H1 (cell line): Measurements from ENCODE around the gene FAM234A. TPM values are rescaled to one million over a fixed set of nuclear protein-coding genes. Genes with fewer than 3 reads are reported as not detected.

Experiments
- CTCF ChIA-PET: fragments of 300-600 bp; sonication (Branson Sonifier 250); formaldehyde crosslinking; loops from one replicate; lab custom pipeline; 2021; ENCODE audit not compliant: partially characterized antibody; lab: Charles Lee
- POLR2A ChIA-PET: fragments of 300-600 bp; sonication (Branson Sonifier 250); formaldehyde crosslinking; loops from one replicate; lab custom pipeline; 2021; ENCODE audit warnings: inconsistent platforms; ENCODE audit not compliant: partially characterized antibody; lab: Charles Lee
- DNase-seq, 2 experiments: peaks; one replicate each; pipeline versions ENCODE4 v3.0.0 to v3.0.0-alpha.2; 2010 to 2022; ENCODE audit warnings: low spot score in 2 of 2, low read depth in 1 of 2, mixed read lengths in 1 of 2
- FAIRE-seq: peaks from 2 replicates; lab custom pipeline; 2011; peaks lifted over from hg19 to GRCh38; lab: Jason Lieb, UNC
- H2AFZ ChIP-seq: 2 replicates; pipeline ENCODE4 v1.8.1; 2012; ENCODE audit warnings: low read length, inconsistent platforms
- H2AK5ac ChIP-seq: 2 replicates; pipeline ENCODE4 v1.6.1; 2013; ENCODE audit warnings: low read depth, low read length
- H2BK120ac ChIP-seq: replicated peaks from 2 replicates; pipeline ENCODE3; 2013; ENCODE audit warnings: low read depth, low read length, inconsistent platforms
- H2BK12ac ChIP-seq: 2 replicates; pipeline ENCODE4 v1.6.1; 2013; ENCODE audit warnings: low read depth, low read length
- H2BK15ac ChIP-seq: 2 replicates; pipeline ENCODE4 v1.6.1; 2013; ENCODE audit warnings: low read length
- H2BK20ac ChIP-seq: 2 replicates; pipeline ENCODE4 v1.6.1; 2013; ENCODE audit warnings: low read length
- H2BK5ac ChIP-seq: 2 replicates; pipeline ENCODE4 v1.6.1; 2013; ENCODE audit warnings: low read depth, low read length
- H3K14ac ChIP-seq: 2 replicates; pipeline ENCODE4 v1.6.1; 2013; ENCODE audit warnings: inconsistent platforms; ENCODE audit not compliant: insufficient read length
- H3K18ac ChIP-seq: 2 replicates; pipeline ENCODE4 v1.6.1; 2013; ENCODE audit warnings: low read length; ENCODE audit errors: extremely low read depth
- H3K23ac ChIP-seq: 2 replicates; pipeline ENCODE4 v1.6.1; 2013; ENCODE audit warnings: inconsistent platforms; ENCODE audit not compliant: insufficient read length
- H3K23me2 ChIP-seq: 2 replicates; pipeline ENCODE4 v1.6.1; 2013; ENCODE audit warnings: low read depth, low read length
- H3K27ac ChIP-seq: 2 replicates; pipeline ENCODE4 v1.6.1; 2011; ENCODE audit warnings: low read depth, low read length, inconsistent platforms
- H3K27me3 ChIP-seq, 4 experiments: replicated peaks in 1 of 4; 1 replicate in 1 of 4; 2 replicates in 3 of 4; pipeline versions ENCODE4 v1.6.1 to v1.8.1; 2011 to 2013; ENCODE audit warnings: low read length in 3 of 4, mild to moderate bottlenecking in 3 of 4, inconsistent platforms in 2 of 4, mixed read lengths in 2 of 4, moderate library complexity in 1 of 4; ENCODE audit not compliant: control insufficient read depth in 3 of 4, insufficient read depth in 3 of 4; ENCODE audit errors: extremely low read depth in 1 of 4
- H3K36me3 ChIP-seq, 4 experiments: 2 replicates each; pipeline versions ENCODE4 v1.6.1 to v1.8.1; 2011 to 2013; ENCODE audit warnings: mild to moderate bottlenecking in 4 of 4, low read length in 3 of 4, moderate library complexity in 2 of 4, control low read depth in 1 of 4, inconsistent platforms in 1 of 4; ENCODE audit not compliant: insufficient read depth in 4 of 4, control insufficient read depth in 2 of 4
- H3K4ac ChIP-seq: replicated peaks from 2 replicates; pipeline ENCODE3; 2013; ENCODE audit warnings: low read length, low read depth, mixed read lengths, inconsistent platforms; ENCODE audit not compliant: insufficient read length
- H3K4me1 ChIP-seq, 4 experiments: replicated peaks in 1 of 4; 1 replicate in 1 of 4; 2 replicates in 3 of 4; pipeline versions ENCODE4 v1.6.1 to v1.8.1; 2011 to 2013; ENCODE audit warnings: low read length in 3 of 4, inconsistent platforms in 2 of 4, mixed read lengths in 1 of 4; ENCODE audit not compliant: insufficient read depth in 4 of 4, control insufficient read depth in 3 of 4
- H3K4me2 ChIP-seq, 2 experiments: 2 replicates each; pipeline versions ENCODE4 v1.6.1 to v1.8.1; 2011 to 2013; ENCODE audit warnings: low read depth in 2 of 2, low read length in 2 of 2, control low read depth in 1 of 2, inconsistent platforms in 1 of 2, mild to moderate bottlenecking in 1 of 2; ENCODE audit not compliant: insufficient read depth in 1 of 2
- H3K4me3 ChIP-seq, 4 experiments: fragments of 200-600, 300-600 bp in 1 of 4; sonication (generic), shearing (Covaris generic), sonication (Bioruptor Twin) in 1 of 4; 2 replicates each; pipeline versions ENCODE4 v1.5.1 to v1.8.1; 2011 to 2016; ENCODE audit warnings: low read length in 4 of 4, low read depth in 3 of 4, control low read depth in 2 of 4, inconsistent platforms in 2 of 4, mild to moderate bottlenecking in 2 of 4, mixed read lengths in 1 of 4, moderate library complexity in 1 of 4; ENCODE audit not compliant: insufficient read depth in 2 of 4; ENCODE audit errors: extremely low read depth in 1 of 4
- H3K56ac ChIP-seq: replicated peaks from 2 replicates; pipeline ENCODE3; 2013; ENCODE audit warnings: low read depth, mild to moderate bottlenecking, mixed read lengths, low read length, inconsistent platforms; ENCODE audit not compliant: insufficient read length
- H3K79me1 ChIP-seq: 2 replicates; pipeline ENCODE4 v1.6.1; 2013; ENCODE audit warnings: low read depth, low read length, control low read depth
- H3K79me2 ChIP-seq, 2 experiments: 2 replicates each; pipeline versions ENCODE4 v1.6.1 to v1.8.1; 2012 to 2013; ENCODE audit warnings: low read length in 2 of 2, mild to moderate bottlenecking in 2 of 2, inconsistent platforms in 1 of 2; ENCODE audit not compliant: insufficient read depth in 2 of 2, control insufficient read depth in 1 of 2
- H3K9ac ChIP-seq, 4 experiments: replicated peaks in 1 of 4; 1 replicate in 1 of 4; 2 replicates in 3 of 4; pipeline versions ENCODE4 v1.6.1 to v1.8.1; 2011 to 2013; ENCODE audit warnings: low read depth in 3 of 4, low read length in 3 of 4, control low read depth in 2 of 4, mild to moderate bottlenecking in 2 of 4, moderate library complexity in 2 of 4, inconsistent platforms in 1 of 4; ENCODE audit errors: extremely low read depth in 1 of 4
- H3K9me3 ChIP-seq, 2 experiments: 2 replicates each; pipeline versions ENCODE4 v1.6.1 to v1.8.1; 2012 to 2013; ENCODE audit warnings: mild to moderate bottlenecking in 2 of 2, moderate library complexity in 2 of 2, control low read depth in 1 of 2, inconsistent platforms in 1 of 2, low read depth in 1 of 2, low read length in 1 of 2, mixed read lengths in 1 of 2; ENCODE audit not compliant: insufficient read depth in 2 of 2
- H4K20me1 ChIP-seq, 2 experiments: replicated peaks in 1 of 2; 2 replicates each; pipeline versions ENCODE3 to v1.8.1; 2011 to 2013; ENCODE audit warnings: inconsistent platforms in 2 of 2, low read length in 2 of 2, mild to moderate bottlenecking in 1 of 2; ENCODE audit not compliant: insufficient read depth in 2 of 2, control insufficient read depth in 1 of 2
- H4K5ac ChIP-seq: 2 replicates; pipeline ENCODE4 v1.6.1; 2013; ENCODE audit warnings: low read length, low read depth, mixed read lengths, inconsistent platforms; ENCODE audit not compliant: insufficient read length
- H4K8ac ChIP-seq: 2 replicates; pipeline ENCODE4 v1.8.0; 2013; ENCODE audit warnings: mild to moderate bottlenecking, moderate library complexity, low read length, inconsistent platforms; ENCODE audit not compliant: insufficient read depth; ENCODE audit errors: extremely low read depth
- H4K91ac ChIP-seq: replicated peaks from 2 replicates; pipeline ENCODE3; 2013; ENCODE audit warnings: low read length, mixed read lengths, inconsistent platforms; ENCODE audit not compliant: insufficient read length
- ASH2L ChIP-seq: fragments of 200-600, 300-600 bp; sonication (generic); IDR thresholded peaks from one replicate; pipeline ENCODE4 v1.7.1; 2017; ENCODE audit warnings: low read length
- BCL11A ChIP-seq, 2 experiments: IDR thresholded peaks; one replicate each; pipeline ENCODE4 v1.6.1; 2011; ENCODE audit warnings: low read depth in 2 of 2, low read length in 2 of 2, mild to moderate bottlenecking in 2 of 2
- CEBPB ChIP-seq: IDR thresholded peaks from 2 replicates; pipeline ENCODE4 v1.6.1; 2012; ENCODE audit warnings: low read depth, low read length
- CHD1 ChIP-seq: IDR thresholded peaks from 2 replicates; pipeline ENCODE4 v1.6.1; 2012; ENCODE audit warnings: low read depth, low read length, improper control_type of control experiment
- EP300 ChIP-seq, 2 experiments: IDR thresholded peaks; 1 replicate in 1 of 2; 2 replicates in 1 of 2; pipeline ENCODE4 v1.6.1; 2011 to 2012; ENCODE audit warnings: low read depth in 2 of 2, low read length in 2 of 2, mild to moderate bottlenecking in 2 of 2, borderline replicate concordance in 1 of 2, inconsistent platforms in 1 of 2, moderate library complexity in 1 of 2
- HDAC6 ChIP-seq: IDR thresholded peaks from one replicate; pipeline ENCODE4 v1.7.1; 2012; ENCODE audit warnings: low read depth, mild to moderate bottlenecking, inconsistent platforms, low read length, moderate library complexity
- KDM1A ChIP-seq: fragments of 200-600, 300-600 bp; sonication (generic); IDR thresholded peaks from 2 replicates; pipeline ENCODE4 v1.7.1; 2016; ENCODE audit warnings: mild to moderate bottlenecking, low read length, borderline replicate concordance
- MAFK ChIP-seq: IDR thresholded peaks from 2 replicates; pipeline ENCODE4 v1.6.1; 2012; ENCODE audit warnings: low read depth, mild to moderate bottlenecking, improper control_type of control experiment, low read length
- MAX ChIP-seq: IDR thresholded peaks from 2 replicates; pipeline ENCODE4 v1.6.1; 2012; ENCODE audit warnings: inconsistent platforms
- TAF1 ChIP-seq: IDR thresholded peaks from 2 replicates; pipeline ENCODE4 v1.6.1; 2011; ENCODE audit warnings: mild to moderate bottlenecking, low read depth, low read length
- TEAD4 ChIP-seq: IDR thresholded peaks from 2 replicates; pipeline ENCODE4 v1.6.1; 2012; ENCODE audit warnings: low read depth, low read length, inconsistent platforms, mixed read lengths
- USF2 ChIP-seq: IDR thresholded peaks from 2 replicates; pipeline ENCODE4 v1.6.1; 2011; ENCODE audit warnings: low read length, improper control_type of control experiment
- YY1 ChIP-seq: IDR thresholded peaks from 2 replicates; pipeline ENCODE4 v1.6.1; 2011; ENCODE audit warnings: low read depth, mild to moderate bottlenecking, low read length
- WGBS, 2 experiments: shearing (Covaris generic) in 1 of 2; methylation state at CpG; one replicate each; pipeline versions ENCODE4 v1.1.6 to v1.1.7; 2013 to 2015; ENCODE audit warnings: low lambda C conversion rate in 2 of 2, mixed read lengths in 2 of 2, inconsistent platforms in 1 of 2, low coverage in 1 of 2, missing lambda C conversion rate in 1 of 2; ENCODE audit not compliant: insufficient replicate concordance in 2 of 2, insufficient coverage in 1 of 2, insufficient read length in 1 of 2; ENCODE audit errors: extremely low coverage in 1 of 2, missing lambda C conversion rate in 1 of 2; 5-methylcytosine and 5-hydroxymethylcytosine counted together
- polyA plus RNA-seq, 7 experiments: library from polyadenylated mRNA; depleted of rRNA in 3 of 7; stranded (reverse) in 5 of 7; unstranded in 2 of 7; fragments of >200 nt in 5 of 7; fragments of 200-250 nt in 2 of 7; gene quantifications; 1 replicate in 5 of 7; 2 replicates in 1 of 7; 4 replicates in 1 of 7; pipeline versions ENCODE4 v1.2.1 to v1.2.3, GENCODE V29; 2011 to 2013; ENCODE audit warnings: missing spikeins in 2 of 7, mixed read lengths in 2 of 7
- total RNA-seq: library from RNA; stranded (reverse); fragmentation: NEBNext Ultra II Directional; extraction: Animal tissue kit (Norgen Biotek cat#: 25700); gene quantifications from 2 replicates; pipeline ENCODE4 v1.2.1, GENCODE V29; 2021

FAM234A gene
- total and polyA plus RNA-seq, 2 of the 8 experiments (the other 6 are each of a cell fraction or from before 2014, with no cell fraction given): 80.6 to 104 TPM

DNA sequence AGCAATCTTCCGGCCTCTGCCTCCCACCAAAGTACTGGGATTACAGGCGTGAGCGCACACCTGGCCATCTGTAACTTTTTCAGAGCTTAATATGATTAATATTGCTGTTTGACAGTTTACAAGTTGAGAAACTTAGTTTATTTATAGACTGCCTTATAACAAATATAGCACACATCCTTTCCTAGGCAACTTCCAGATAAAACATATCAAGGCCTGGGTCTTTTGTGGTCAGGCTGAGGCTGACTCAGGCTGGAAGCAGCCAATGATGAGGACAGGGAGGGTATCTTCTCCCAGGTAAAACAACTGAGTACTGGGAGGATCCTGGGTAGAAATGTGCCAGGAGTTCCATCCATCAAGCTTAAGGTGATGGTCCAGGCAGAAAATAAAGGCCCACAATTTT, 21.6 kb upstream of the FAM234A start:
- H3K27me3 ChIP-seq: no peaks in the 10 kb centered on the region
- no peaks in the 10 kb centered on the region for H3K23me2 ChIP-seq
- CTCF ChIA-PET: interaction anchor here (0.7 to 1.6 kb wide), 3 partner anchors 9 to 106 kb away, joined by 3 to 5 read pairs (median 4); no protein-coding TSS in a partner anchor
- no peak overlapping the region for H2BK5ac ChIP-seq
- WGBS, 2 experiments: 95% methylated on average over 3 of the region's 3 CpGs; no CpG with 5 or more reads in 1 of the 2 experiments
- H3K18ac ChIP-seq: no peak overlapping the region
- H3K4me1 ChIP-seq: no peaks in the 10 kb centered on the region
- H4K5ac ChIP-seq: no peak overlapping the region
- H3K4ac ChIP-seq: no peak overlapping the region
- FAIRE-seq: no peak
- POLR2A ChIA-PET: interaction anchor here (0.9 to 34.3 kb wide), 4 partner anchors 12 to 160 kb away, joined by 3 to 348 read pairs (median 4); partner anchors contain the start of genes LUC7L, POLR3K and SNRNP25
- no peak overlapping the region for H3K14ac ChIP-seq
- H2AK5ac ChIP-seq: no peak overlapping the region
- no peak overlapping the region for H2BK15ac ChIP-seq
- H2BK20ac ChIP-seq: no peak overlapping the region
- no peaks in the 10 kb centered on the region for H3K9me3 ChIP-seq
- H3K4me2 ChIP-seq: no peak overlapping the region
- H4K20me1 ChIP-seq: peaks cover 6 to 25% of the 10 kb centered on the region in 2 experiments
- peaks cover 0 to 62% of the 10 kb centered on the region in 2 experiments for H3K79me2 ChIP-seq
- H2BK120ac ChIP-seq: no peak overlapping the region
- no peak overlapping the region for H3K4me3 ChIP-seq
- H3K23ac ChIP-seq: no peak overlapping the region
- DNase-seq: no peak
- no peak overlapping the region for H3K27ac ChIP-seq
- H2BK12ac ChIP-seq: no peak overlapping the region
- peaks cover 19 to 49% (median 31%) of the 10 kb centered on the region in 4 experiments for H3K36me3 ChIP-seq
- no peak overlapping the region for H4K91ac ChIP-seq
- H3K9ac ChIP-seq: no peak overlapping the region
- no peak overlapping the region for H2AFZ ChIP-seq
- H4K8ac ChIP-seq: no peak overlapping the region
- H3K79me1 ChIP-seq: peaks cover 3% of the 10 kb centered on the region
- no peak overlapping the region for H3K56ac ChIP-seq
- no peak for TF ChIP-seq USF2
- no peak for TF ChIP-seq YY1
- no peak for TF ChIP-seq KDM1A
- no peak for TF ChIP-seq HDAC6
- TF ChIP-seq BCL11A (IDR thresholded peaks at IDR 0.05; ENCODE audit: low read depth in 2 of 2, low read length in 2 of 2): no peak
- no peak for TF ChIP-seq ASH2L
- TF ChIP-seq CEBPB: no peak
- TF ChIP-seq TEAD4: no peak
- TF ChIP-seq TAF1: no peak
- no peak for TF ChIP-seq MAX
- no peak for TF ChIP-seq MAFK
- TF ChIP-seq EP300 (IDR thresholded peaks at IDR 0.05; ENCODE audit: borderline replicate concordance in 1 of 2, low read depth in 2 of 2, low read length in 2 of 2): no peak
- no peak for TF ChIP-seq CHD1
